Esophagus mucosa (tissue), 1 donor: ENCODE data around the gene IPMK. TPM values are rescaled to one million over a fixed set of nuclear protein-coding genes. Genes with fewer than 3 reads are reported as not detected.
A peak's percentile ranks its signal among the peaks of the same experiment; 100 is the strongest.
"Not testable (repeated sequence)": the region's sequence is repeated elsewhere in the genome, so short reads cannot be mapped to it uniquely, and the experiment has no call there.

Source experiments
- ATAC-seq: fragments of 200-7000 bp; cut with Tn5 transposase; one replicate; pipeline ENCODE4 v1.9.1; 2020
- total RNA-seq: library from RNA; stranded (reverse); gene quantifications from one replicate; pipeline ENCODE4 v1.2.4, GENCODE V29; 2023
- donor health status: DM: yes; HTN: yes; CAD: no.

IPMK gene
- total RNA-seq, 1 donor from 2014 or later = 5.9 TPM

DNA sequence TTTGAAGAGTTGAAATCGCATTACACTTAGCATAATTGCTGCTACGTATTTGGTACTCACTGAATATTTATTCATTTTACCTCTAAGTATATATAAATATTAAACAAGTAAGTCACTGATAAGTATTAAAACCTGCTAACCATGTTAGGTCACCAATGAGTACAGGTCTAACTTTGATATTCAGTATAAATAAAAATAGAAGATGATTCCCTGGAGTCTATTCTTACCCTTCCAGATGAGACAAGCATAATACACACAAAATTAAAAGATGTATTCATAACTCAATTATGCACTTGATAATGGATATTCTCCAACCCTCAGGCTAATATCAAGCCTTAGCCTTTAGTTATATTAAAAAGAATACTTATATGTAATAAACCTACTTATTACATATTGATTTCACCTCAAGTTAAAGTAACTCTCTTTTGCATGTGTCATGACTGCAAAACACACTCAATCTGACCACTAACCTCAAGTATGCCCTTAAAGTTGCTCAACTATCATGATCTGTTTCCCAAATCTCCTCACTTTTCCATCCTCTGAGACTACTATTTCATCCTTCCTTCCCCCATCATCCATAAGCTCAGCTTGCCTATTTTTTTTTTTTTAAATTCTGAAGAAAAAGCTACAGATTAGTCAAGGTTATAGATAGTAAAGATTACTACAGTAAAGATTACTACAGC lies 46.8 kb downstream of the IPMK start:
- ATAC-seq = no peak

DNA sequence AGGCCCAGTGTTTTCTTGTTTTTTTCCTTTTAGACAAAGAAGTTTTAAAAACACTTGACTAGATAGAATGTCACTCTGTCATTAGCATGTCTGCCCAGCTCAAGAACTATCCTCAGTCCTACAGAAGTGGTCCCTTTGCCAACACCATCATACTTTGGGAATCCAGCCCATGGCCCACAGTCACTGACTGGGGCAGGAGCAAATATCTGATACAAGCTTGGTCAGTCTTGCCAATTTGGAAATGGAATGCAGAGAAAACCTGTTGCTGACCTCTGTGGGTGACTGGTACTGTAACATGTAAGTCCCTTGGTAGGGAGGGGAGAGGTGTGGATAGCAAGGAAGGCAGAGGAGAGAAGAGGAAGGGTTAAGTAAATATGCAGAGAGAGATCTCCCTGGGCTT lies 47.8 kb downstream of the IPMK start:
- no peak for ATAC-seq

DNA sequence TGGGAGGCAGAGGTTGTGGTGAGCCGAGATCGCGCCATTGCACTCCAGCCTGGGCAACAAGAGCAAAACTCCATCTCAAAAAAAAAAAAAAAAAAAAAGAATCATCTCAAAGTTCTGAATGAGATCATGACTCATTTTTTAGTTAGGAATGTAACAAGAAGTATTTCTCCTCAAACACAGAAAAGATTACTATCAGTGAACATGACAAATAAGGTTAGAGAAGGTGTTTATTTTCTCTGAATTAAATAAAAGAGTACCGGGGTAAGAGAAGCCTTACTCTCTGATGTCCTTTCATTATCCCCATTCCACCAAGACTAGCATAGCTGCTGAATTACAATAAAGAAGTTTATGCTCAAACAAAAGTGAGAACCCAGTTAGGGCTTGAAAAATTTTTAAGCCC lies 50.1 kb downstream of the IPMK start:
- ATAC-seq = no peak

DNA sequence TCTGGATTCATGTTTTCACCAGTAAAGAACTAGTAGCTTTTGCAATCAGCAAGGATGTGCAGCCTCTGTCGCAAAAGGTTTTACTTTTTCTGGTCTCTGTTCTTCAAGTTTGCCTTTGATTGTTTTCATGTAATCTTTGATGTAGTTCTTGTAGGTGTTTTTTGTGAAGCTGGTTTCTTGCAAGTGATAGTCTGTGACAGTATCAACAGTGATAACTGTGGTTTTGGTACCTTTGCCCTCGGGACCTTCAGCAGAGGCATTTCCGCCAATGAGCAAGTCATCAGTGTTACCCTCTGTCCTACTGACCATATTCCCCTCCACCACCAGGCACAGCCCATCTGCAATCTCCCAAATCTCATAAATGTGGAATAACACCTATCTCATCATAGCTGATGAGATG lies 55.1 kb downstream of the IPMK start:
- ATAC-seq = no peak

DNA sequence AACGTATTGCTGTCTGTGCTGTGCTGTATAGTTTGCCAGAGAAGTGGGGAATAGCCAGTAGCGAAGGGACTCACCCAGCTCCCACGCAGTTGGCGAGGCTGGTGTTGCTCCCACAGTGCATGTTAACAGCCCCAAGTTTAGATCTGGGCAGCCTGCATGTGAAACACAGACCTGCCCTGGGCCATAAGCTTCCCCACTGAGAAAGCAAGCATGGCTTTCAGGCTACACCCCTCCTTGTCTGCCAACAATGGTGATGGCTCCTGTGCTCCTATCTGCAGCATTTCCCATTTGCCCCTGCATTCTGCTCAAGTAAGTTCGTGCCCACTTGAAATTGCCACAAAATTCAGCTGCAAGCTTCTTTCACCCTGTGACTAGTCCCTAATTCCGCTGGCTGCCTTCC lies 57.5 kb downstream of the IPMK start:
- ATAC-seq = no peak

DNA sequence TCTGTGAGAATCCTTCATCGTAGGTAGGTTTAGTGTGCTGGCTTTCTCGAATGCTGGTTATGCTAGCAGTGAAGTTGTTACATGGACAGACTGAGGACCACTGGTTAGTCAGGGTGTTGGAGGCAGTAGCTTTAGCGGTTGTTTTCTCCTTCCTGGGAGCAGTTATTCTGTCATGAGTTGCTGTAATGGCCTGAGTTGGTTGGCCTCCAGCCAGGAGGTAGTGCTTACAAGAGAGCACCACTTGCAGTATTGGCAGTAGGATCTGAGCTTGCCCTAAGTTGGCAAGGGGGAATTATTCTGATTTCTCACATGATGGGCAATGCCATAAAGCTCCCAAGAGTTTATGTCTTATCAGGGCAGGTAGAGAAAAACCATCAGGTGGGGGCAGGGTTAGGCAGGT lies 58.0 kb downstream of the IPMK start:
- no peak for ATAC-seq

DNA sequence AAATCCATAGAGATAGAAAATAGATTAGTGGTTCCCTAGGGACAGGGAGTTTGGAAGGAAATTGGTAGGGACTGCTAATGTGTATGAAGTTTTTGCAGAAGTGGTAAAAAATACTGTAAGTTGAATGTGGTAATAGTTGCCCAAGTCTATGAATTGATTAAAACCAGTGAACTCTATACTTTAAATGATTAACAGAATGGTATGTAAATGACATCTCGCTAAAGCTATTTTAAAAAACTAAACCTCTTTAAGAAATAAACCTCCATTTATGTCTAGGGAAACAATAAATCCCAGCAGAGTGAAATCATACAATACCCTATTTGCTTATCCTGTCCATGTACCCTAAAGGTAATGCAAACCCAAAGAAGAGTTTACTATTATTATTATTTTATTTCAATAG lies 61.4 kb downstream of the IPMK start:
- no peak for ATAC-seq

DNA sequence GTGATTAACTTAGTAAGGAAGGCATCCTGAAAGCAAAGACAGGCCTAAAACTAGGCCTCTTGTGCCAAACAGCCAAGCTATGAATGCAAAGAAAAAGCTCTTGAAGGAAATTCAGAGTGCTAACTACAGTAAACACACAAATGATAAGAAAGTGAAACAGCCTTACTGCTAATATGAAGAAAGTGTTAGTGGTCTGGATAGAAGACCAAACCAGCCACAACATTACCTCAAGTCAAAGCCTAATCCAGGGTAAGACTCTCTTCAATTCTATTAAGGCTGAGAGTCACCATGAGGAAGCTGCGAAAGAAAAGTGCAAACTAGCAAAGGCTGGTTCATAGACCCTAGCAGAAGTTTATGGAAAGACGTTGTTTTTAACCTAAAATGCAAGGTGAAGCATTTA lies 66.0 kb downstream of the IPMK start:
- no peak for ATAC-seq

DNA sequence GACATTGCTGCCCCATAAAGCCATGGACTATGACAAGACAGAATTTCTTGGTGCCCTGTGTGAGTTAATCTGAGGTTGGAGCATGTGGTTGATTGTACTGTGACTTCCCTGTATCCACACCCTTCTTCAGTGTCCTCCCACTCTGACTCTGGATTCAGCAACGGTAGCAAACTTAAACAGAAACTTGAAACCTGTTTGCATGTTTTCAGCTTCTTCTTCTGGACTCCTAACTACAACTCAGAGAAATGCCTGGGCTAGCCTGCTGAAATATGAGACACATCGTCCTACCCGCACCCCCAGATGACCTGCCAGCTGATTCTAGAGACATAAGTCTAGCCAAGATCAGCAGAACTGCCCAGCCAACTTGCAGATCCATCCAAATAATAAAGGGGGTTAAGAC lies 78.4 kb downstream of the IPMK start:
- peak; percentile 48 for ATAC-seq

DNA sequence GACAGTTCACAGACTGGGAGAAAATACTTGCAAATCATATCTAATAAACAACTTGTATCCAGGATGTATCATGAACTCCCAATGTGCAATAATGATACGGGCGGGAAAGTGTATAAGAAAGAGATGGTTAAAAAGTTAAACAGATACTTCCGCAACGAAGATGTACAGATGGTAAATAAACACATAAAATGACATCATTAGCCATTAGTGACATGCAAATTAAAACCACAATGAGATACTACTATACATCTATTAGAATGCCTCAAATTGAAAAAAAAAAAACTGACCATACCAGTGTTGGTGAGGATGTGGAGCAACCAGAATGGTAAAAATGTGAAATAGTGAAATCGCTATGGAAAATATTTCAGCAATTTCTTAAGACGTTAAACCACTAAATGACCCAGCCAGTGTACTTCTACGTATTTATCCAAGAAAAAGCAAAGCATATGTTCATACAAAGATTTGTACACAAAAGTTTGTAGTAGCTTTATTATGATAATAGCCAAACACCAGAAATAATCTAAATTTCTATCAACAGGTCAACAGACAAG lies 83.5 kb downstream of the IPMK start:
- ATAC-seq = no peak

DNA sequence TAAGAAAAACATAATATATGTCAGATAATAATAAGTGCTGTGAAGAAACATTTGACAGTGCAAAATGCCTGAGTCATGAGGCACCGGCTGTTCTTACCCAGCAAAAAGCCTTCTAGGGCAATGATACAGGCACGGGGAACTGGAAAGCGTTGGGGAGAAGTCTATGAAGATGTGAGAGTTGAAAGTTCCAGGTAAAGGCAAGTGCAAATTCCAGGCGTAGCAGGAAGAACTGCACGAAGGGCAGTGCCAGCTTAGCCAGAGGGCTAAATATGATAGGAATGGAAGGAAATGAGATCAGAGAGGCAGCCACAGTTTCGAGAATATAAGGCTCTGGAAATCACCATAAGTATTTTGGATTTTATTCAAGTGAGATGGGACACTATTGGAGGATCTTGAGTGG lies 87.0 kb downstream of the IPMK start:
- peak; percentile 46 for ATAC-seq

DNA sequence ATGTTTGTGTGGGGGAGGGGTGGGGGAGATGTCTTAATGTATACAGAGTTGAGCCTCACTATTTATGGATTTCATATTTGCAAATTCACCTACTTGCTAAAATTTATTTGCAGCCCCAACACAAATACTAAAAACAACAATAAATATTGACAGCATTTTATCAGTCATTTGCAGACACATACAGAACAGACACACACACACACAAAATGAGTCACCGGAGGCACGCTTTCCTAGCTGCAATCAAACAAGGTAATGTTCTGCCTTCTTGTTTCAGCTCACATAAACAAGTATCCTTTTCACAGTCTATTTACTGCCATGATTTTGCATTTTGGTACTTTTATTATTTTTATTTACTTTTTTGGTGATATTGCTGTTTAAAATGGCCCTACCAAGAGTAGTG lies 88.5 kb downstream of the IPMK start:
- no peak for ATAC-seq

DNA sequence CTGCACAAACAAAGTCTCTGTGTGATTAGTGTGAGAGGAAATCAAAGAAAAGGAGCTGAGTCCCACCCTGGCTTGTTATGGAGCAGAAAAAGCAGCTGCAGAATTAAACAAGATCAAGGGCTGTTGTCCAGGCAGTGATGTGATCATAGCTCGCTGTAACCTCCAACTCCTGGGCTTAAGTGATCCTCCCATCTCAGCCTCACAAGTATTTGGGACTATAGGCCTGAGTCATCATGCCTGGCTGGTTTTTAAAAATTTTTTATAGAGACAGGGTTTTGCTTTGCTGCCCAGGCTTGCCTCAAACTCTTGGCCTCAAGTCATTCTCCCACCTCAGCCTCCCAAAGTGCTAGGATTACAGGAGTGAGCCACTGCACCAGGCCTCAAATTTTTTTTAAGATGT lies 88.9 kb downstream of the IPMK start:
- no peak for ATAC-seq

DNA sequence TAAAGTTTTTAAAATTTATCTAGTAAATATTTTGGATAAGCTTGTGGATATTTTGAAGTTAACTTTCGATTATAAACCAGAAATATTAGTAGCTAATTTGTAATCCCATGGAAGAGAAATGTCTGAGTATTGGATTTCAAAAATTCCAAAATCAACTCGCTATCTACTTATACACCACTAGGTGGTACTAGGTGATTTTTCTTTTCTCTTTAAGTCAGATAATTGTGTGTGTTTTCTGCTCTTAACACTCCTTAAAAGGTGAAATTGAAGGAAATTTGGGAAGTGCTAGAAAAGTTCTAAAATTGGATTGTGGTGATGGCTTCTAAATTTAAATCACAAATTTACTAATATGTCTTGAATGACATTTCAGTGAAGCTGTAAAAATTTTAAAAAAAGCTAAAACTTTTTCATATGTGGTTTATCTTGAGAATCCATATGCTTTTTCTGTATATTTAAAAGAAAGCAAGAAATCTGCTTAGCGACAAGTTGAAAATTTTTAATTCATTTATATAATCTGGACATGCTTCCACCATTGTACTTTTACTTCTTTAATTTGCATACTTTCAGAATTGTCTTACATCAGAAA lies 90.2 kb downstream of the IPMK start:
- no peak for ATAC-seq

DNA sequence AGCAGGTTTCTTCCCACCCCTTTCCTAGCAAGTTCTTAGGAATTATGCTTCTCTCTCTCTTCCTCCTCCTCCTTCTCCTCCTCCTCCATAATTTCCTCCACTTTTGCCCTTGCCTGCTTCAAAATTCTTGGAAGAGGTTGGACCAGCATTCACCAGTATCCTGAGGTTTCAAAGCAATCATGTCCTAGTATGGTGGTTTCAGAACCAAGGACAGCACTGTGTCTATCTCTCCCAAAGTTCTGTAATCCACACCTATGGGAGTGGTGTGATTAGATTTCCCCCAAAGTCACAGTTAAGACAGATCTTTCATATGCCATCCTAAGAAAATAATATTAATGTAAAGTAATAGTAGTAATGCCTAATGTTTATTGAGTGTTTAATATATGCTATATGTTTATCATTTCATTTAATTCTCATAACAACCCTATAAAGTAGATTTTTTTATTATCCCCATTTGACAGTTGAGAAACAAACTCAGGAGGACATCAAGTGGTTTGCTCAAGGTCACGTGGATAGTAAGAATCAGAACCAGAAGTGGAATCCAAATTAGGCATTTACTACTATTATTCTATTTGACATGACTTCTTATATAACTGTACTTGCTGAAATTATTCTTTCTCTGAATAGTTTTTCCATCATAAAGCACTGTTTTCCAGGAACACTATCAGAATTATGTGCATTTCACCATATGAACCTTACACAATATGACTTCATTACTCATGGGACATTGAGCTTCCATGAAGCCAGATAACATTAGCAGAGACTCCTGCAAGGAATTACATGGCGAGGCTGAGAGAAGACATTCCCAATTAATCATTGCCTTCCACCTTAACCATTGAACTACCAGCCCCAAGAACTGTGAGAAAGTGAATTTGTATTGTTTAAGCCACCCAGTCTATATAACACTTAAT lies 91.4 kb downstream of the IPMK start:
- ATAC-seq = no peak

DNA sequence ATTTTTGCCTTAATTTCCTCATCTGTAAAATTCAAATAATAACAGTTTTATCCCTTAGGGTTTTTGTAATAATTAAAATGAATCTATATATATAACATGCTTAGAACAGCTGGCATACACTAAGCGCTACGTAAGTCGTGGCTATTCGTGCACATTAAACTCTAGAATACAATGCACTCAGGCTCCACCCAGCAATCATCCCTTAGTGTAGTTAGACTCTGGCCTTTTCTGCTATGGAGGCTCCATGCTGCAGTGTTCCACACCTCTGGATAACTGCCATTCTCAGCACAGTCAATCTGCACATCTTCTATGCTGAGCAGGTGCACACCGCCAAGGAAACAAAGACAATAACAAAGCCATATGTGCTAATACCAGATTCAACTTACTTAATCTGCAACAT lies 92.9 kb downstream of the IPMK start:
- ATAC-seq = no peak

DNA sequence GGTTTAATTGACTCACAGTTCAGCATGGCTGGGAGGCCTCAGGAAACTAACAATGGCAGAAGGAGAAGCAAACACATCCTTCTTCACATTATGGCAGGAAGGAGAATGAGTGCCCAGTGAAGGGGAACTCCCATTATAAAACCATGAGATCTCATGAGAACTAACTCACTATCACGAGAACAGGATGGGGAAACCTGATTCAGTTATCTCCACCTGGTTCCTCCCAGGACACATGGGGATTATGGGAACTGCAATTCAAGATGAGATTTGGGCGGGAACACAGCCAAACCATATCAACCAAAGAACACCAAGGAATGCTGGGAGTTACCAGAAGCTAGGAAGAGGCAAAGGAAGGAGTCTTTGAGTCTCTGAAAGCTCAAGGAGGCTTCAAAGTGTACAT lies 94.3 kb downstream of the IPMK start:
- ATAC-seq = no peak

DNA sequence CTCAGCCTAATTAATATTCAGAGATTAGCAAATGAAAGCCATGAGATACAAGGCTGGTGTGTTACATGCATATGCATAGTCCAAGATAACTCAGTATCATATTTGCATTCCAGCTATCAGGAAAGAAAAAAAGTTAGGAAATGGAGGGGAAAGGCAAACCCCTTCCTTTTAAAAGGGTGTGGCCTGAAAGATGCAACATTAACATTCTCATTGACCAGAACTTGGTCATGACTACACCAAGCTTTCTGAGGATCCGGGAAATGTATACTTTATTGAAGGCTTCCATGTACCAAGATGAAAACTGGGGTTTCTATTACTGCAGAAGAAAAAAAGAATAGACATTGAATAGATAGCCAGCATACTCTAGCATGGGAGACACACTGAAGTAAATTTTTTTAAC lies 96.5 kb downstream of the IPMK start:
- ATAC-seq = no peak

DNA sequence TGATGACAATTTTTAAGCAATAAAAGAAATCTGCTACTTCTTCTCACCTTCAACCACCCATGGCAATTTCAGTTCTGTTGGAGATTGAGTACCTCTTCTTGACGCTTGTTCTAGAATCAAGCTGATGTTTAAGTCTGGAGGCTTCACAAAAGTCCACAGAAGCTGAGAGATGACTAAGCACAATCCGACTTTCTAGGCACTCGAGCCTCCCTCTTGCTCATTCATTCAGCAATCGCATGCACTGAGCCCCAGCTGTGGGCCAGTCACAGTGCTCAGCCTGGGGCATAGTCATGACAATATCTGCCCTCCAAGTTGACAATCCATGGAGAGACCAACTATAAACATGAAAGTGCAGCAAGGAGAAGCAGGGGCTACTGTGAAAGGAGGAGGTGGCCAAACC lies 103.2 kb downstream of the IPMK start:
- ATAC-seq = no peak

DNA sequence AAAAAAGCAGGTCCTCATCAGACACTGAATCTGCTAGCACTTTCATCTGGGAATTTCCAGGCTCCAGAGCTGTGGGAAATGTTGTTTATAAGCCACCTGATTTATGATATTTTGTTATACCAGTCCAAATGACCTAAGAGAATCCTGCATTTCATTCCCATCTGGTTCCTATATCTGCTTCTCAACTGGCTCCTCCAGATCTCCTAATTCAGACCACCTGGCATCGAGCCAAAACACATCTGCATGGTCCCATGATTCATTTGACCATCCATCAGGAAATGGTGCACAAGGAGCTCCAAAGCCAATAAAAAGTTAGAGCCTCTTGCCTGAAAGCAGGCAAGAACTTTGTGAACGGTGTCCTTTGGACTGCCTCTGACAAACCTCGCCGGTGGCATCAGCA lies 108.9 kb downstream of the IPMK start:
- ATAC-seq = no peak

DNA sequence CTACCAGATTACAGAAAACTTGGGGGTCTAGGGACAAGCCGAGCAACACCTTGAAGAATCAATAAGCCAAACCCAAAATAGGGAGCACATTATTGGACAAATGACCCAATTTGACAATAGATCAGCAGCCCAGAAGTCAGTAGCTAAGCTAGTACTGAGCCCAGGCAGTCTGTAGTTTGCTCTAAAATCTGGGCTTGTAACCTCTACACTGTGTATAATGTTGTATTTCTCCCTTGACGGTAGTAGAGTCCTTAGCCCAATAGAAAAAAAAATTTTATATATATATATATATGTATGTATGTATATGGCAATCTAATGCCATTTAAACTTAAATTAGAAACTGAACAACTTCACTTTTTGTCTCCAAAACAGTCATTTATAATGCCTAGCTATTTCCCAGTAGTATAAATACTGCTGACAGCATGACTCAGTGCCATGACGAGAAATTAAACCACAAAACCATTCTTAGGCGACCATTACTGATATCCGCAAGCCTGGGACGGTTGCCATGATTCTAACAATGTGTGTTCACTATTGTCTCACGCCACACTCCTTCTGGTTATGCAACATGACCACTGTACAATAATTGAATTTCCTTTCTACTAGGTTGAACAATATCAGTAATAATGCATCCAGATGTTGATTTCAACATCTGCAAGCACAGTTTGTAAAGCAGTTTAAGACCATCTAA lies 110.5 kb downstream of the IPMK start:
- peak; percentile 79 for ATAC-seq

DNA sequence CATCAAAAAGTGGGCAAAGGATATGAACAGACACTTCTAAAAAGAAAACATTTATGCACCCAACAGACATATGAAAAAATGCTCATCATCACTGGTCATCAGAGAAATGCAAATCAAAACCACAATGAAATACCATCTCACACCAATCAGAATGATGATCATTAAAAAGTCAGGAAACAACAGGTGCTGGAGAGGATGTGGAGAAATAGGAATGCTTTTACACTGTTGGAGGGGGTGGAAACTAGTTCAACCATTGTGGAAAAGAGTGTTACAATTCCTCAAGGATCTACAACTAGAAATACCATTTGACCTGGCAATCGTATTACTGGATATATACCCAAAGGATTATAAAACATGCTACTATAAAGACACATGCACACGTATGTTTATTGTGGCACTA lies 111.8 kb downstream of the IPMK start:
- ATAC-seq = not testable (repeated sequence)

DNA sequence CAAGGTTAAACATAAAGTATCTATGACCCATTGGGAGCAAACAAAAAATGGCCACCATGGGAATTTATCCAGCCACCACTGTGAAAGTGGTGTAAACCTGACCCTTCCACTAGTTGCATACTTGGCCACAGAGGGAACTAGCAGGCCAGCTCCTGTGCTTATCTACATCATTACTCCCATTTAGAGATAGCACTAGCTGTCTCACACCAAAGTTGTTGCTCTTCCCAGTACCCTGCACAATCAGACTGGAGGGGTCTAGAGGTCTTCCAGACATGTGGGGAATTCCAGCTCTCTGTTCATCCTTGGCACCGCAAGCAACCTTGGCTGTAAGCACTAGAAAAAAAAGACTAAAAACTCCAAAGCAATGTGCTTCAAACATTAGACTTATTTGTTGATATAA lies 113.9 kb downstream of the IPMK start:
- no peak for ATAC-seq
